ENCODE data around the gene CLPSL2. TPM values are rescaled to one million over a fixed set of nuclear protein-coding genes. Genes with fewer than 3 reads are reported as not detected.

CLPSL2 gene
- total and polyA plus RNA-seq, 10 of the 15 experiments (the other 5 are each of a cell fraction or from before 2014, with no cell fraction given), result 0.32 to 1.3 TPM; not detected in 8

- TF ChIP-seq ZNF207 (IDR thresholded peaks at IDR 0.05; ENCODE audit: borderline replicate concordance) (no peak), SMC3 (IDR thresholded peaks at IDR 0.05; ENCODE audit: borderline replicate concordance, low read length) (no peak), KDM1A (IDR thresholded peaks at IDR 0.05; ENCODE audit: borderline replicate concordance) (no peak), PBX3 (IDR thresholded peaks at IDR 0.05; ENCODE audit: insufficient replicate concordance, low read depth, low read length) (no peak), MAX (IDR thresholded peaks at IDR 0.05; ENCODE audit: low read depth, low read length) (no peak), IKZF2 (IDR thresholded peaks at IDR 0.05) (peak; percentile 91 to 92), NBN (IDR thresholded peaks at IDR 0.05) (peak; percentile 89; the same call in 1 of the 2 replicates), FOS (IDR thresholded peaks at IDR 0.05; ENCODE audit: borderline replicate concordance, extremely low read depth, insufficient read length) (no peak), GATAD2B (conservative IDR thresholded peaks at IDR 0.05; ENCODE audit: low read depth) (peak; percentile 80), ZNF622 (IDR thresholded peaks at IDR 0.05) (no peak), SMAD1 (IDR thresholded peaks at IDR 0.05; ENCODE audit: low read depth, partially characterized antibody) (no peak), IKZF1 (conservative IDR thresholded peaks at IDR 0.05) (peak; percentile 96), EZH2 (IDR thresholded peaks at IDR 0.05; ENCODE audit: borderline replicate concordance, control insufficient read depth, low read depth, low read length) (no peak), BMI1 (IDR thresholded peaks at IDR 0.05; ENCODE audit: borderline replicate concordance) (no peak), CEBPZ (IDR thresholded peaks at IDR 0.05; ENCODE audit: low read depth, low read length) (no peak), ATF7 (IDR thresholded peaks at IDR 0.05; ENCODE audit: low read depth) (no peak), ZBED1 (IDR thresholded peaks at IDR 0.05; ENCODE audit: borderline replicate concordance) (no peak; the same call in 1 of the 2 replicates)
- TF ChIP-seq, protein P1, sequence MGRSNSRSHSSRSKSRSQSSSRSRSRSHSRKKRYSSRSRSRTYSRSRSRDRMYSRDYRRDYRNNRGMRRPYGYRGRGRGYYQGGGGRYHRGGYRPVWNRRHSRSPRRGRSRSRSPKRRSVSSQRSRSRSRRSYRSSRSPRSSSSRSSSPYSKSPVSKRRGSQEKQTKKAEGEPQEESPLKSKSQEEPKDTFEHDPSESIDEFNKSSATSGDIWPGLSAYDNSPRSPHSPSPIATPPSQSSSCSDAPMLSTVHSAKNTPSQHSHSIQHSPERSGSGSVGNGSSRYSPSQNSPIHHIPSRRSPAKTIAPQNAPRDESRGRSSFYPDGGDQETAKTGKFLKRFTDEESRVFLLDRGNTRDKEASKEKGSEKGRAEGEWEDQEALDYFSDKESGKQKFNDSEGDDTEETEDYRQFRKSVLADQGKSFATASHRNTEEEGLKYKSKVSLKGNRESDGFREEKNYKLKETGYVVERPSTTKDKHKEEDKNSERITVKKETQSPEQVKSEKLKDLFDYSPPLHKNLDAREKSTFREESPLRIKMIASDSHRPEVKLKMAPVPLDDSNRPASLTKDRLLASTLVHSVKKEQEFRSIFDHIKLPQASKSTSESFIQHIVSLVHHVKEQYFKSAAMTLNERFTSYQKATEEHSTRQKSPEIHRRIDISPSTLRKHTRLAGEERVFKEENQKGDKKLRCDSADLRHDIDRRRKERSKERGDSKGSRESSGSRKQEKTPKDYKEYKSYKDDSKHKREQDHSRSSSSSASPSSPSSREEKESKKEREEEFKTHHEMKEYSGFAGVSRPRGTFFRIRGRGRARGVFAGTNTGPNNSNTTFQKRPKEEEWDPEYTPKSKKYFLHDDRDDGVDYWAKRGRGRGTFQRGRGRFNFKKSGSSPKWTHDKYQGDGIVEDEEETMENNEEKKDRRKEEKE (IDR thresholded peaks at IDR 0.05), result no peak
- TF ChIP-seq, protein P2, sequence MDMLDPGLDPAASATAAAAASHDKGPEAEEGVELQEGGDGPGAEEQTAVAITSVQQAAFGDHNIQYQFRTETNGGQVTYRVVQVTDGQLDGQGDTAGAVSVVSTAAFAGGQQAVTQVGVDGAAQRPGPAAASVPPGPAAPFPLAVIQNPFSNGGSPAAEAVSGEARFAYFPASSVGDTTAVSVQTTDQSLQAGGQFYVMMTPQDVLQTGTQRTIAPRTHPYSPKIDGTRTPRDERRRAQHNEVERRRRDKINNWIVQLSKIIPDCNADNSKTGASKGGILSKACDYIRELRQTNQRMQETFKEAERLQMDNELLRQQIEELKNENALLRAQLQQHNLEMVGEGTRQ (IDR thresholded peaks at IDR 0.05; ENCODE audit: borderline replicate concordance, low read depth, low read length), result no peak
- TF ChIP-seq, protein P3, sequence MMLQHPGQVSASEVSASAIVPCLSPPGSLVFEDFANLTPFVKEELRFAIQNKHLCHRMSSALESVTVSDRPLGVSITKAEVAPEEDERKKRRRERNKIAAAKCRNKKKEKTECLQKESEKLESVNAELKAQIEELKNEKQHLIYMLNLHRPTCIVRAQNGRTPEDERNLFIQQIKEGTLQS (IDR thresholded peaks at IDR 0.05; ENCODE audit: borderline replicate concordance, extremely low read depth, low read depth, low read length), result no peak
Observed at GRCh38 chr6:35731736-35732532, 44.5 kb upstream of the CLPSL2 start (continued).
